HG03575 (cell line): ENCODE measurements around the gene LDB3.
"Not testable (repeated sequence)": the region's sequence is repeated elsewhere in the genome, so short reads cannot be mapped to it uniquely, and the experiment has no call there.

Experiments used
- ATAC-seq: cut with Tn5 transposase; IDR thresholded peaks from one replicate; pipeline ENCODE4 v1.9.1; 2021; ENCODE audit not compliant: unreplicated experiment, insufficient number of reproducible peaks, low FRiP score; ENCODE audit errors: extremely low read depth

Gene LDB3, protein sequence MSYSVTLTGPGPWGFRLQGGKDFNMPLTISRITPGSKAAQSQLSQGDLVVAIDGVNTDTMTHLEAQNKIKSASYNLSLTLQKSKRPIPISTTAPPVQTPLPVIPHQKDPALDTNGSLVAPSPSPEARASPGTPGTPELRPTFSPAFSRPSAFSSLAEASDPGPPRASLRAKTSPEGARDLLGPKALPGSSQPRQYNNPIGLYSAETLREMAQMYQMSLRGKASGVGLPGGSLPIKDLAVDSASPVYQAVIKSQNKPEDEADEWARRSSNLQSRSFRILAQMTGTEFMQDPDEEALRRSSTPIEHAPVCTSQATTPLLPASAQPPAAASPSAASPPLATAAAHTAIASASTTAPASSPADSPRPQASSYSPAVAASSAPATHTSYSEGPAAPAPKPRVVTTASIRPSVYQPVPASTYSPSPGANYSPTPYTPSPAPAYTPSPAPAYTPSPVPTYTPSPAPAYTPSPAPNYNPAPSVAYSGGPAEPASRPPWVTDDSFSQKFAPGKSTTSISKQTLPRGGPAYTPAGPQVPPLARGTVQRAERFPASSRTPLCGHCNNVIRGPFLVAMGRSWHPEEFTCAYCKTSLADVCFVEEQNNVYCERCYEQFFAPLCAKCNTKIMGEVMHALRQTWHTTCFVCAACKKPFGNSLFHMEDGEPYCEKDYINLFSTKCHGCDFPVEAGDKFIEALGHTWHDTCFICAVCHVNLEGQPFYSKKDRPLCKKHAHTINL

DNA sequence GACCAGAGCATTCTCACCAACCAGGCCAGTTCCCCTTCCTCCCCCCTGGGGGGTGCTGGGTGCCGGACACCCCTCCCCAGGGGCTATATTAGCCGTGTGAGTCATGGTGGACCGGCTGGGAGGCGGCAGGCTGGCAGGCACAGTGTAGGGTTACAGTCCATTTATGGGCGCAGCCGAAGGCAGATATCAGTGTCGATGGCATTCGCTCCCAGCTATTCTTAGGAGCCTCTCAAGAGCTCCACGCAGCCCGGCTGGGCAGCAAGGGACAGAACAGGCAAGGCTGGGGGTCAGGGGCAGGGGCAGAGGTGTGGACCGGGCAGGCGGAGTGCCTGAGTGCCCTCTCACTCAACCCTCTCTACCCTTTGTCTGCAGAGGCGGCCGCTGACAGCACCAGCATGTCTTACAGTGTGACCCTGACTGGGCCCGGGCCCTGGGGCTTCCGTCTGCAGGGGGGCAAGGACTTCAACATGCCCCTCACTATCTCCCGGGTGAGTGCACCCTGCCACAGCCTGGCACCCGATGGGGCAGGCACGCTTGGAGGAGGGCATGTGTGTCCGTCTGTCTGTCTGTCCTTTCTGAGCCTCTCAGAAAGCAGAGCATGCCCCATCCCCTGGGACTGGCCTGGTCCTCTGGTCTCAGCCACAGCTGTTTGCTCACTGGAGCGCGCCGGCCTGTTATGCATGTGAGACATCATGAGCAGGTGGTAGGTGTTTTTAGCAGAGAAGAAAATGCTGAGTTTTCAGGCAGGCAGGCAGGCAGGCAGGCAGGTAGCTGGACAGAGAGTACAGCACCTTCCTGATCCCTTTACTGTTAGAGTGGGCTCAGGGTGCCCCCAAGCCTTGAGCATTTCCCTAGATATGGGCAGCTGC lies at the start of gene LDB3:
TSS of gene LDB3 (plus strand) at position 215 of the 869 bp plus-strand sequence. CDS start at position 396, 181 bp downstream.
- no peak for ATAC-seq

DNA sequence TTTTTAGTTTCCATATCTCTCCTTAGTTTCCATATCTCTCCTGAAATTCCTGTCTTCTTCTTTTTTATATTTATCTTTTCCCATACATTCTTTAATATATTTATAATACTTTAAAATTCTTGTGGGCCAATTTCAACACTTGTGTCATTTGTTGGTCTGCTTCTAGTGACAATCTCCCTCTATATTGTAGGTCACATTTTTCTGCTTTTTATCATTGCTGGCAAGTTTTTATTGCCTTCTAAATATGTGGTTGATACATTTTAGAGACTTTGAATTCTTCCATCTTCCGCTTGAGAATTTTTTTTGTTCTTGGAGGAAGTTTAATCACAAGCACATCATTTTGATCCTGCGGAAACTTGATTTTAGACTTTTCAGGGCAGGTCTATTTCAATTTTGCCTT lies 40.0 kb upstream of the LDB3 start:
- no peak for ATAC-seq

DNA sequence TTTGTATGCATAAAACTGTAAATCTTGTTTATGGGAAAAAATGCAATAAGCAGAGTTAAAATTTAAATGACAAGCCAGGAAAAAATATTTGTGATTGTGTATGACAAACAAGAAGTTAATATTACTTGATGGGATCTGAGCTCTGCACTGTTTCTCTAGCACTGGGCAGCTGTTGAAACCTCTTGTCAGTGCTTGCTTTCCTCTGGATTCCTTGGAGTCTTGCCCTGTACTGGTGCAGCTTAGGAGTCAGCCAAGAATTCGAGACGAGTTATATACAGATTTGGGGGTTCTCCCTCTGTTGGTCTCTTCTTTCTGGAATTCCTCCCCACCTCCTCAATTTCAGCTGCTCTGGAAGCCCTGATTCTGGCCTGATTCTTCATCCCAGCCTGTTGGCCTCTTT lies 38.2 kb upstream of the LDB3 start:
- no peak for ATAC-seq

DNA sequence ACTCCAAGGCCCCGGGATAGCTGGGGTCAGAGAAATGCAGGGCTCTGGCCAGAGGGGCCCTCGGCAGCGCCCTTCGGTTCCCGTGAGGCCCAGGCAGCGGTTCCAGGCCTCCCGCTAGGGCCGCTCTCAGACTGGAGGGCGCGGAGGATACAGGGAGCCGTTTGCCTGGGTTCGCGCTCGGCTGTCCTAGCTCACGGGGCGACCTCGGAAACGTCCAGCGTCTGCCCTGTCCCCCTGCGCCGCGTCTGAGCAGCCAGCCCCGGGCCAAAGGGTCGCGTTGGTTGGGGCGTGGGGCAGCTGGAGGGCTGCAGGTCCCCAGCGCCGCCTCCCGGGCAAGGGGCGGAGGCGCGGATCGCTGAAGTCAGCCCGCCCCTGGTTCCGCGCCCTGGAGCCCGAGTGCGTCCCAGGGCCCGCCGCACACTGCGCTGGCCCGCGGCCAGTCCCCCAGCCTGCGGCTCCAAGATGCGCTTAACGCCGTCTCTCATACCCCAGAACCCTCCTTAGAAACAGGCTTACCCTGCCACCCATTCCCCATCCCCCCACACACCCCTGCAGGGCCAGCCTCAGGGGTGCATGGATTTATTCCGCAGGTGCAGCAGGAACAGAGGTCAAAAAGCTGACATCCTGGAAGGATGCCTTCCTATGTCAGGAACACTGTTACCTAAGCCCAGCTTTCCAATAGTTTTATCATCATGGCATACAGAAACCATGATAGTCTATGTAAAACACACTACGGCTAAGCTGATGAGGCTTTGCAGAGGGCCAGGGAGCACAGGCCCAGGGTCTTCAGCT lies 36.1 kb upstream of the LDB3 start:
- no peak for ATAC-seq

DNA sequence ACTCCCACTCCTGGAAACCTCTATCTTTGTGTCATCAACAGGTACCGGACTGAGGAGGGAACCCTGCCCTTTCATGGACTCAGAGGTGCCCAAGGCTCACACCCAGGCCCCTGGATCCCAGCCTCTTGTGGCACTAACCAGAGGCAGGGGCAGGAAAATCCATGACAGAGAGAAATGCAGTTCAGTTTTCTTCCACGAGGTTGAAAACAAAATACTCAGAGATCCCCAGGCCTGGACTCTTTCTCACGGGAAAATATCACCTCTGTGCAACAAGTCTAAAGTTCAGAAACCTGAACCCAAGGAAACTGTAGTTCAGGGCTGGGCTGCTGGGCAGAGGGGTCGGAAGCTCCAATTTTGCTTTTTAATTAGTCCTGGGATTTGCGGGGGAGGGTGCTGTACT lies 35.4 kb upstream of the LDB3 start:
- ATAC-seq, result no peak

DNA sequence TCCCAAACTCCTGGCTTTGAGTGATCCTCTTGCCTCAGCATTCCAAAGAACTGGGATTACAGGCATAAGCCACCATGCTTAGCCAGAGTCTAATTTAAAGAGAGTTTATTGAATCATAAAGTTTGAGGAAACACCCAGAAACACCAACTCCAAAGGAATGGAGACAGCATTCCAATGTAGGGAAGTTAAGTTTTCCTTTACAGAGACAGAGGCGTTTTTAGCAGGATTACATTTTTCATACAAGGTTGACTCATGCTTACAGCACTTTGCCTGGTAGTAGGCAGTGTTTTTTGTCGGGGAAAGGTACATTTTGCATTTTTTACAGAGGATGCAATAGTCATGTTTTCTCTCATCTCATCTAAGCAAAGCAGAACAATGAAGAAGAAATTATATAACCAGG lies 32.9 kb upstream of the LDB3 start:
- no peak for ATAC-seq

DNA sequence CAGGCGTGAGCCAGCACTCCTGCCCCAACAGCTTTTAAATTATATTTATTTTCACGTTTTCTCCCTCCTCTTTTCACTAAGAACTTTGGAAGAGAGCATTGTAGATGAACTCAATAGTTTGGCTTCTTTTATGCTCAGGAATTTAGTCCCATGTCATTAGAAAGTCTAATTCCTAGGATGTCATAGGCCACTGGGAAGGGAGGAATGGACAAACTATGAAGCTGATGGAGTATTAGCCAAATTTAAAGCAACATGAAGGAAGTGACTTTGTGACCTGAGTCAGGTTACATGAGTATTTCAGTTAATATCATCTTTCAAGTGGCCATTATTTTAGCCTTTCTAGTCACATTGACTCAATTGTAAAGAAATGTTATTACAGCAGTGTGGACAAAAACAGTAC lies 32.0 kb upstream of the LDB3 start:
- ATAC-seq, result no peak

DNA sequence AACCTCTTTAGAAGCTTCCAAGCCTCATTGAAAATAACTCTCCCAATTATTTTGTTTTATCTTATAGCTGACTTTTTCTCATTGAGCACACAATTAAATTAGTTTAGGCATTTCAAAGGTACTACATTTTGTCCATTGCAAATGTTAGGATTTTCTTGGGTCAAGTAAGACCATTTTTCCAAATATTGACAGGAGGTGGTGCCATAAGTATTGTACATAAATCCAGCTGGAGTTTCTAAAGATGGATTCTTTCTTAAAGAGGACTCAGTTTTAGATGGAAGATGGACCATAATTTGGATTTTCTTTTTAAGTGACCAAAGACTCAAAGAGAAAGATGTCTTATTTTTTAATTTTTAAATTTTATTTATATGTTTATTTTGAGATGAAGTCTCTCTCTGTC lies 26.3 kb upstream of the LDB3 start:
- no peak for ATAC-seq

DNA sequence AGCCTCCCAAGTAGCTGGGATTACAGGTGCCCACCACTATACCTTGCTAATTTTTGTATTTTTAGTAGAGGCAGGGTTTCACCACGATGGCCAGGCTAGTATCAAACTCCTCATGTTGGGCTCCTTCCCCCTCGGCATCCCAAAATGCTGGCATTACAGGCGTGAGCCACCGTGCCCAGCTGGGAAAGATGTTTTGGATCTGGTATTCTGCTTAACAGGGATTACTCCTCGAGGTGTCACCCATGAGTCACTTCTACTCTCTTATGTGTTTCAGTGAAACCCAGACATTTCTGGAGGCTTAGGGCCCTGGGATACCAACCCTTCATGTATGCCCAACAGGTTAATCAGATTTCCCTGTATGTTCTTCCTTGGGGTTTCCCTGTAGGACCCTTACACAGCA lies 25.8 kb upstream of the LDB3 start:
- no peak for ATAC-seq

DNA sequence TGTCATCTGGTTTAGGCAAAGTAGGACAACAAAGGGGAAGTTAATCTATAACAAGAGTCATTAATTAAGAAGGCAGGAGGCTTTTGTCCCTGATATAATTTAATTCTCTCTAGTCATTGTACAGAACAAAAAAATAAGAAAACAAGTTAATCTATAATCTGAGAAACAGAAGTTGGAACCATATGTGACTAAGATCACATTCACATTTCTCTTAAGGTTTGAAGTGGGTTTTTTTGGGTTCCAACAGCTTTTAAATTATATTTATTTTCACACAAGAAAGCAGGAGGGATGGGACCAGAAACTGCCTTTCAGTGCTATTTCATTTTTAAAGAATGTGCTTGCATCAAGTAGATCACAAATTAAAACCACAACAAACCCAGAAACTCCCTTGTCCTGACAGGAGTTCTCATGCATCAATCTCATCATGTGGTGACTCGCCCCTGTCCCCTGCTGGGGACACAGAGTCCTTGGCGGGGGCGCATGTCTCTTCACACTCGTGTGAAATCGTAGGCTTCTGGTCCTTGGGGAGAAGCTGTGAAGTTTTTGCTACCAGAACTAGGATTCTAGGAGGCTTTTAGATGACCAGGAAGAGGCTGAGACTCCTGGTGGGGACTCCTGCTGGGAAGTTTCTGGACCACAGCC lies 24.0 kb upstream of the LDB3 start:
- ATAC-seq, result no peak

DNA sequence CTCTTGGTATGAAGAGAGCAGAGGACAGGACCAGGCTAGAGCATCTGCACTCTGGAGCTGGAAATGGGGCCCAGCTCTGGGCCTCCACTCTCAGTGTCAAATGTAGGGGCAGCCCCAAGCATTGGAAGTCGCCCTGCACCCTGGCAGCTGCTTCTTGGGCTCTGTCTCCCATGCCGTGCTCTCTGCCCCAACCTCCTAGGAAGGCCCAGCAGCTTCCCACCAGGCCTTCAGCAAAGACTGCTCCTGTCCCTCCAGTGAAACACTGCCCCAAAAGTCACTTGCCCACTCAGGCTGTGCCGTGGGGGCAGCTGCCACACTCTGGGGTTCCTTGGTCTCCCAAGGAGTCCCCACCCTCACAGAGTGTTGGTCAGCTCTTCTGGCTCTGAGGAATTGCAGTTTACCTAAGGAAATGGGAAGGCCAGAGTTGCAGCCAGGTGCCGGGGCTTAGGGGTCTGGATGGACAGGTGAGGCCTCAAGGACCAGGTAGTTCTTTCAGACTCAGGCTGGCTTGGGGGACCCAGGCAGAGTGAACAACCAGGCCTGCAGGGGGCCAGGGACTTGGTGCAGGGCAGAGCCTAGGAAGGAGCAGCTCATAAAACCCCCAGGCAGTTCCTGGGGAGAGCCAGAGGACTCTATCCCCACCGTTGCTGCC lies 23.4 kb upstream of the LDB3 start:
- ATAC-seq, result no peak

DNA sequence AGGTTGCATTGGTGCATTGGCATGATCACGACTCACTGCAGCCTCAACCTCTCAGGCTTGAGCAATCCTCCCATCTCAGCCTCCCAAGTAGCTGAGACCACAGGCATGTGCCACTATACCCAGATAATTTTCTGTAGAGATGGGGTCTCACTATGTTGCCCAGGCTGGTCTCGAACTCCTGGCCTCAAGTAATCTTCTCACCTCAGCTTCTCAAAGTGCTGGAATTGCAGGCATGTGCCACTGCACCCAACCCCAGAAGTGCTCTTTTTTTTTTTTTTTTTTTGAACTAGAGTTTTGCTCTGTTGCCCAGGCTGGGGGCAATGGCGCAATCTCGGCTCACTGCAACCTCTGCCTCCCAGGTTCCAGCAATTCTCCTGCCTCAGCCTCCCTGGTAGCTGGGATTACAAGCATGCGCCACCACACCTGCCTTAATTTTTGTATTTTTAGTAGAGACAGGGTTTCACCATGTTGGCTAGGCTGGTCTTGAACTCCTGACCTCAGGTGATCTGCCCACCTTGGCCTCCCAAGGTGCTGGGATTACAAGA lies 22.6 kb upstream of the LDB3 start:
- not testable (repeated sequence) for ATAC-seq

DNA sequence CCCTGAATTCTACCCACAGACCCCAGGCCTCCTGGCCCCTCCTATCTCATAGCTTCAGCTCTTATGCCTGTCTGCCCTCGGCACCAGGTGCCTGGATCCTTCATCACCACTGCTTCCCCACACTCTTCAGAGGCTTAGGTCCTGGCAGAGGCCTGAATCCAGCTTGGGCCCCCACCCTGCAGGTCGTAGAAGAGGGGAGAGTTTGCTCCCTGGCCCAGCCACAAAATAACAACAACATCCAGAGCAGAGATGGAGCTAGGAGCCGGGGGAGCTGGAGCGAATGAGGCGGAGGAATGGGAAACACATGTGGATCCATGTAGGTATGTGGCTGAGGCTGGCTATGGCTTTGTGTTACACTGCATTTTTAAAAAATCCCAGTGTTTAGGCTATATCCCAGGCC lies 21.8 kb upstream of the LDB3 start:
- no peak for ATAC-seq

DNA sequence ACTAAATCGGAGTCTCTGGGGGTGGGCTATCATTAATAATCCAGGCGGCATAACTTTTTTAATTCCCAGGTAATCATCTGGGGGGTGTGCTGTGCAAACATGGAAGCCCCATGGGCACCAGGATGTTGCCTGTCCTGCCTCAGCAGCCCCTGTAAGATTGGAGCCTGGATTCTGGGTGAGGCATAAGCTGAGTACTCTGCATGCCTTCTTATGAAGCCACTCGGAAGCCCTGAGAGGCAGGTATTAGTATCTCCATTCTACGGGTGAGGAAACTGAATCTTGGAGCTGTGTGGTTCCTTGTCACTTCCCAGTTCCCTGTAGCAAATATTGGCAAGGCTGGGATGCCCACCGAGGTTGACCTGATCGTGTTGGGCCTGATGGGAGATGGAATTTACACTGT lies 21.4 kb upstream of the LDB3 start:
- ATAC-seq, result no peak

DNA sequence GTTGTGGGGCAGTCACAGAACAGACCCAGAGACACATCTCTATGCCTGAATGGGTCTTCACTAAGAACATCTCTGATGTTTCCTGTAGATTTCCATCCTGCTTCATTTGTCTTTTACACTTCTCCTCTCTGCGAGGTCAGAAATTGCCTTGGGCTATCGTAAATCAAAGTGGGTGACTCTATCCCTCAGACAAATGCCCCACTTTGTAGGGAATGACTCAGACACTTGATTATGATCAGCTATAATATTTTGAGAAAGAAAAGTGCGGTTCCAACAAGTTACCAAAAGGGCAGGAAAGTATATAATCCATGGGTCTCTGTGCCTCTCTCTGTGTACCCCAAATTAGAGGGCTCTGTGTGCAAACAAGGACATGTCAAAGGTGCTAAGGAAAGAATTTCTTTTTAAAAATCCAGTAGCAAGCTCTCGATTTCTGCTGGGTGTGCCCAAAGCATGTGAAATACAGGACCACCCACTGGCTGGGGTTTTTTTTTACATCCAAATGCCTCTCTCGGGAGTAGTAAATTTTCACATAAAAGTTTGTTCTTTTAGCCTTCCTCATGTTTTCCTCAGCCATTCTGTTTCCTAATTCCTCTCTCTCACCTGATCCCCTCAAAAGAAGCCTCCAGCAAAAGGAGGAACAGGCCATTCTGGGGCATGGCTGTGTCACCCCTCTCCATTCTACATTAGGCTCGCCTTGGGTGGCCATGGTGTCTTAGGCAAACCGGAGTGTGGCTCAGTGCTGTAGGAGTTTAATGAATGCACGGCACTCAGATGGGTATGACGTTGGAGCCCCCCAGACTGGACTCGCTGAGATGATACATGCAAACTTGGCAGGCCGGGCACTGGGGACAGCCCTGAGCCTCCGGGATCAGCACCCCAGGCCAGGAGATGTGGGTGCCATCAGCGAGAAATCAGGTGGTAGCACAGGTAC lies 20.3 kb upstream of the LDB3 start:
- no peak for ATAC-seq

DNA sequence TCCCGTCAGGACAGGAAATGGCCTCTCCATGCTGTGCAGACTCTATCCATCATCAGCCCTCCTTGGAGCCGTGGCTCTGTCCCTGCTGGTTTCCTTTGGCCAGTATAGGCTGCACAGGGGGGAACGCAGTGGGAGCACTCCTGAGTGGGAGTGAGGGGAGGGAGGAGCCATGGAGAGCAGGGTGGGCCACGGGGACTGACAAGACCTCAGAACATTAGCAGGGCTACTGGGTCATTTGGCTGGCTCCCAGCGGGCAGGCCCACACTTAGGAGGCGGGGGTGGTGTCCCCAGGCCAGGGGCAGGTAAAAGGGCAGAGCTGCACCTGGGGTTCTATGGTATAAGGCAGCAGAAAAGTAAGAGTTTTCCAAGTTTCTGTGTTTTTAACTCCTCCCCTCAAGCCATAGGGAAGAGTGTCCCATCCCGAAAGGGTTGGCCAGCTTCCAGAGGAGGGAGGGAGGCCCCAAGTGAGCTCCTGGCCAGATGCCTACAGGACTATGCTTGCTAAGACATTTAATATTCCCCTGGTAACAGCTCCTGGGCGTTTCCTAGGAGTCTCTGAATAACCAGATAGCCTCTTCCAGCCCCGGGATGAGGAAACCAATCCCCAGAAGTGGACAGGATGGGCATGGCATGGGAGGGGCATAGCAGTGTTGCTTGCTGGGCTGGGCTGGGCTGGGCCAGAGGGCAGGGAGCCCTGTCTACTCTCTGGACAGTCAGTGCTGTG lies 19.4 kb upstream of the LDB3 start:
- ATAC-seq, result no peak
